PFSK-1 (cell line): ENCODE results near the gene LCT.

ENCODE experiments used
- POLR2AphosphoS5 ChIP-seq: IDR thresholded peaks from 2 replicates; pipeline ENCODE4 v1.6.1; 2012; ENCODE audit warnings: low read depth, mild to moderate bottlenecking, control low read depth, low read length, moderate library complexity
- SIN3A ChIP-seq: IDR thresholded peaks from 2 replicates; pipeline ENCODE4 v1.6.1; 2012; ENCODE audit warnings: mild to moderate bottlenecking, low read length, moderate library complexity, borderline replicate concordance; ENCODE audit not compliant: insufficient read depth
- TF ChIP-seq, protein P1 (sequence below), 2 experiments: IDR thresholded peaks; 2 replicates each; pipeline versions ENCODE4 v1.6.1 to v1.8.0; 2011 to 2012; ENCODE audit warnings: low read depth in 2 of 2, low read length in 2 of 2, control low read depth in 1 of 2, inconsistent platforms in 1 of 2, mild to moderate bottlenecking in 1 of 2, moderate library complexity in 1 of 2; ENCODE audit not compliant: insufficient read depth in 1 of 2

DNA sequence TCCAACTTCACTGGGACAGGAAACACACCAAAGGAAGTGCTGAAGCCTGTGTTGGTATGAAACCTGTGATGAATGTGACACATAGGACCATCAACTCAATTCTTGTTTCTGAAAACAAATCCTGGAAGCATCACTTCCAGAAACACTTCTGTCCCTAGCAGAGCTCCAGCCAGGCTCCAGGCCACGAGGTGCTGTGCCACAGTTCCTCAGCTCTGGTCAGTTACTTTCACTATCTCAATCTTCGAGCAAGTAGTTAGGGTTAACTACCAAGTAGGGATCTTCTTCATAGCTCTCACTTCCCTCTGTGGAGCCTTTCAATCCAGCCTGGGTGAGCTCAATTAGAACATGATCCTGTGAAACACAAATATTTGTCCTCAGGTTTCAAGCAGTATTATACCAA is 3.6 kb upstream of the LCT start:
- TF ChIP-seq SIN3A (no peak), POLR2AphosphoS5 (no peak)
- TF ChIP-seq, protein P1, sequence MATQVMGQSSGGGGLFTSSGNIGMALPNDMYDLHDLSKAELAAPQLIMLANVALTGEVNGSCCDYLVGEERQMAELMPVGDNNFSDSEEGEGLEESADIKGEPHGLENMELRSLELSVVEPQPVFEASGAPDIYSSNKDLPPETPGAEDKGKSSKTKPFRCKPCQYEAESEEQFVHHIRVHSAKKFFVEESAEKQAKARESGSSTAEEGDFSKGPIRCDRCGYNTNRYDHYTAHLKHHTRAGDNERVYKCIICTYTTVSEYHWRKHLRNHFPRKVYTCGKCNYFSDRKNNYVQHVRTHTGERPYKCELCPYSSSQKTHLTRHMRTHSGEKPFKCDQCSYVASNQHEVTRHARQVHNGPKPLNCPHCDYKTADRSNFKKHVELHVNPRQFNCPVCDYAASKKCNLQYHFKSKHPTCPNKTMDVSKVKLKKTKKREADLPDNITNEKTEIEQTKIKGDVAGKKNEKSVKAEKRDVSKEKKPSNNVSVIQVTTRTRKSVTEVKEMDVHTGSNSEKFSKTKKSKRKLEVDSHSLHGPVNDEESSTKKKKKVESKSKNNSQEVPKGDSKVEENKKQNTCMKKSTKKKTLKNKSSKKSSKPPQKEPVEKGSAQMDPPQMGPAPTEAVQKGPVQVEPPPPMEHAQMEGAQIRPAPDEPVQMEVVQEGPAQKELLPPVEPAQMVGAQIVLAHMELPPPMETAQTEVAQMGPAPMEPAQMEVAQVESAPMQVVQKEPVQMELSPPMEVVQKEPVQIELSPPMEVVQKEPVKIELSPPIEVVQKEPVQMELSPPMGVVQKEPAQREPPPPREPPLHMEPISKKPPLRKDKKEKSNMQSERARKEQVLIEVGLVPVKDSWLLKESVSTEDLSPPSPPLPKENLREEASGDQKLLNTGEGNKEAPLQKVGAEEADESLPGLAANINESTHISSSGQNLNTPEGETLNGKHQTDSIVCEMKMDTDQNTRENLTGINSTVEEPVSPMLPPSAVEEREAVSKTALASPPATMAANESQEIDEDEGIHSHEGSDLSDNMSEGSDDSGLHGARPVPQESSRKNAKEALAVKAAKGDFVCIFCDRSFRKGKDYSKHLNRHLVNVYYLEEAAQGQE (IDR thresholded peaks at IDR 0.05; ENCODE audit: insufficient read depth in 1 of 2, low read depth in 2 of 2, low read length in 2 of 2) = no peak
